Uterus (tissue), 2 donors: ENCODE data around the gene WIPF3.

ENCODE experiments used
- POLR2A ChIP-seq, 2 donors: fragments of 450-650 bp; IDR thresholded peaks; one replicate each; pipeline ENCODE4 v1.6.1; 2016; ENCODE audit warnings: antibody characterized with exemption in 2 of 2, mild to moderate bottlenecking in 1 of 2, moderate library complexity in 1 of 2
- TF ChIP-seq, protein P1 (sequence below), 4 experiments: fragments of 200-600 bp in 2 of 4; fragments of 450-650 bp in 2 of 4; sonication (generic) in 2 of 4; IDR thresholded peaks; one replicate each; pipeline ENCODE4 v1.5.1; 2016 to 2019; ENCODE audit warnings: antibody characterized with exemption in 4 of 4, mild to moderate bottlenecking in 2 of 4, moderate library complexity in 1 of 4

DNA sequence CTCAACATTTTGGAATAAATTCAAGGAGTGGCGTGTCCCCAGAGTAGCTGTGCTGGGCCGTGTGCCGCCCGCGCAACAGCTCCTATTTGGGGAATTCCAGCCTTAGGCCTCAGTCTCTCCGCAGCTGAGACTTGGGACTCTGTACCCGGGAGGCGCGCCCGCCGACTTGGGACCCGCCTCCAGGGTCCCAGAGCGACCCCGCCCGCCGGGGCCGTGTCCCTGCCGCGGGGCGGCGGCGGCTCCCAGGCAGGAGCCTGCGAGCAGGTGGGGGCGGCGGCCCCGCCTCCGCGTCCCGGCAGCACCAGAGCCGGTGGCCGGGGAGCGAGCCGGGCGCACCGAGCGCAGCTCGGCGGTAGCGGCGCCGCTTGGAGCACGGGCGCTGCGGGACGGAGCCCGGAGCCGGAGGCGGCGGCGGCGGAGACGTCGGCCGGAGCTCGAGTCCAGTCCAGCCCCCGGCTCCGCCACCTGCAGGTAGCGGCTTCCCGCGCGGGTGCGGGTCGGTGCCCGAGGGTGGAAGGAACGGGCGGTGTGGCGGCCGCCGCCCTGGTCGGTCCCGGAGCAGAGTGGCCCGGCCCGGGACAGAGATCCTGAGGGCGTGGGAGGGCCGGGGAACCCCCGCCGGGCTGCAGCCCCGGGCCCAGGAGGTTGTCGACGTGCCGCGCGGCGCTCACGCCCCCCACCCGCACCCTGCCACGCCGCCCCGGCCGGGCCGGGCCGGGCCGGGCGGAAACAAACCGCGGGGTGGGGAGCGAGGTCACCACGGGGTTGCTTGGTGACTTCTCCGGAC, at the start of gene WIPF3:
- peak in 1 of 2 donors; percentile 18 for TF ChIP-seq POLR2A (IDR thresholded peaks at IDR 0.05)
- TF ChIP-seq, protein P1, sequence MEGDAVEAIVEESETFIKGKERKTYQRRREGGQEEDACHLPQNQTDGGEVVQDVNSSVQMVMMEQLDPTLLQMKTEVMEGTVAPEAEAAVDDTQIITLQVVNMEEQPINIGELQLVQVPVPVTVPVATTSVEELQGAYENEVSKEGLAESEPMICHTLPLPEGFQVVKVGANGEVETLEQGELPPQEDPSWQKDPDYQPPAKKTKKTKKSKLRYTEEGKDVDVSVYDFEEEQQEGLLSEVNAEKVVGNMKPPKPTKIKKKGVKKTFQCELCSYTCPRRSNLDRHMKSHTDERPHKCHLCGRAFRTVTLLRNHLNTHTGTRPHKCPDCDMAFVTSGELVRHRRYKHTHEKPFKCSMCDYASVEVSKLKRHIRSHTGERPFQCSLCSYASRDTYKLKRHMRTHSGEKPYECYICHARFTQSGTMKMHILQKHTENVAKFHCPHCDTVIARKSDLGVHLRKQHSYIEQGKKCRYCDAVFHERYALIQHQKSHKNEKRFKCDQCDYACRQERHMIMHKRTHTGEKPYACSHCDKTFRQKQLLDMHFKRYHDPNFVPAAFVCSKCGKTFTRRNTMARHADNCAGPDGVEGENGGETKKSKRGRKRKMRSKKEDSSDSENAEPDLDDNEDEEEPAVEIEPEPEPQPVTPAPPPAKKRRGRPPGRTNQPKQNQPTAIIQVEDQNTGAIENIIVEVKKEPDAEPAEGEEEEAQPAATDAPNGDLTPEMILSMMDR (IDR thresholded peaks at IDR 0.05), result peak in 1 of 4 experiments; percentile 9
